ENCODE results near the gene FOLR1.

Gene FOLR1

DNA sequence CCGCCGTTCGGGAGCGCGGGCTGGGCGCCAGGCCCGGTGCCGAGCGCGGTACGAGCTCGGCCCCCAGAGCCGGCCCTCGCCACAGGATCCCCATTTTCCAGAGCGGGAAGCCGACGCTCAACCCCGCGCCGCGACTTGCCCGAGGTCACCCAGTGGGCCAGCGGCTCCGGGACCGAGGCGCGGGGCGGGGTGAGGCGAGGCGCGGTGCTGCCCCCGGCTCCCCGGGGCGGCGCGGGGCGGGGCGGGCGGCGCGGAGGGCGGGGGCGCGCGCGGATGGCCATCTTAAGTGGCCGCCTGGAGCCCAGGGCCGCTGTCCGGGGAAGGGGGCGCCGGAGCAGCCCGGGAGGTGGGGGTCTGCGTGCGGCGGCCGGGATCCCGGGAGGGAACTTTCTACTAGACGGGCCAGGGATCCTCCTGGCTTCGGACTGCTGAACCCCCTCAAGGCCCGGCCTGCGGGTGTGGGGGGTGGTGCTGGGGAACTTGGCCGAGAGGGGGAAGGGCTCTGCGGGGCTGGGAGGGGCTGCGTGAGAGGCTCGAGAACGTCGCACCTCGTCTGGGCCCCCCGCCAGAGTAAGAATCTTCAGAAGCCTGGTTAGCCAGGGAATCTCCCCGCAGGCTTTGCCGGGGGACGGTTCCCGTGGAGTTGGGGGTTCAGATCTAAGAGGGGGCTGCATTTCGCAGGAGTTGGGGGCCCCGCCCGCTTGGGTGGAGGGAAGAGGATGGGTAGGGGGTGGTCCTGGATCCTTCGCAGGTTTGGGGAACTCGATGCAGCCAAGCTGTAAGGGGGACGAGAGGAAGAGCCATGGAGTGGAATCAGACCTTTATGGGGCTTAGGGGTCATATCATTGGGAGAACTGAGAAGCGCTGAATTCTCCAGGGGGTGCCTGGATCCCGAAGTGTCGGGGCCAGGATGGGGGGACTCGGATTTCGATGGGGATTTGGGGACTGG is 31.9 kb downstream of the FOLR1 start:
- peak; percentile 53 for DNase-seq (ENCODE audit: low spot score)

DNA sequence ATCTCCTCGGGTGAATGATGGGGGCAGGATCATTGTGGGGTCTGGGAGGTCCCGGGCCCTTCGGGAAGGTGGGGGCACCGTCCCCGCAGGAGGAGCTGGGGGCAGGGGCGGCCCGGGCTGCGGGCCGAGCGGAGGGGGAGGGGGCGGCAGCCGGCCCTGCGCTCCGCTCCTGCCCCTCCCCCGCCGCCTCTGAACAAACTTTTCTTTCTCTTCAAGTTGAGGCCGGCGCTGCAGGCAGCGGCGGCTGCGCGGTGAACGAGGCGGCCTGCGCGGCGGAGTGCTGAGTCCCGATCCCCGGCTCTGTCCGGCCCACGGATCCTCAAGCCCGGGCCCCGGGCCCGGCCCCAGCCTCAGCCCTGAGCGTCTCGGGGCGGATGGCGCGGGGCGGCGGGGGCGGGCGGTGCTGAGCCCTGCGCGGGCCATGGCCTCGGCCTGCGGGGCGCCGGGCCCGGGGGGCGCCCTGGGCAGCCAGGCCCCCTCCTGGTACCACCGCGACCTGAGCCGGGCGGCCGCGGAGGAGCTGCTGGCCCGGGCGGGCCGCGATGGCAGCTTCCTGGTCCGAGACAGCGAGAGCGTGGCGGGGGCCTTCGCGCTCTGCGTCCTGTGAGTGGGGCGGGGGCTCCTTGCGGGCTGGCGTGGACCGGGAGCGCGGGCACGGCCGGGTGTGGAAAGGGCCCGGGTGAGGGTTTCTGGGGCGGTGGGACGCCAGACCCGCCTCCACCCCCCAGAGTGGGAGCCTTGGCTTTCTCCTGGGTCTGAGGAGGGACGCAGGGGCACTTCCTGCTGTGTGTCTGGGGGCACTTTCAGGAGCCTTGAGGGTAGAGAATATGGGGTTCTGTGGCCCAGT is 32.8 kb downstream of the FOLR1 start, which contains the start of gene INPPL1:
TSS of gene INPPL1 (plus strand) at position 204 of the 847 bp plus-strand sequence. CDS start at position 422, 218 bp downstream.
- no peak for DNase-seq (ENCODE audit: low spot score)

DNA sequence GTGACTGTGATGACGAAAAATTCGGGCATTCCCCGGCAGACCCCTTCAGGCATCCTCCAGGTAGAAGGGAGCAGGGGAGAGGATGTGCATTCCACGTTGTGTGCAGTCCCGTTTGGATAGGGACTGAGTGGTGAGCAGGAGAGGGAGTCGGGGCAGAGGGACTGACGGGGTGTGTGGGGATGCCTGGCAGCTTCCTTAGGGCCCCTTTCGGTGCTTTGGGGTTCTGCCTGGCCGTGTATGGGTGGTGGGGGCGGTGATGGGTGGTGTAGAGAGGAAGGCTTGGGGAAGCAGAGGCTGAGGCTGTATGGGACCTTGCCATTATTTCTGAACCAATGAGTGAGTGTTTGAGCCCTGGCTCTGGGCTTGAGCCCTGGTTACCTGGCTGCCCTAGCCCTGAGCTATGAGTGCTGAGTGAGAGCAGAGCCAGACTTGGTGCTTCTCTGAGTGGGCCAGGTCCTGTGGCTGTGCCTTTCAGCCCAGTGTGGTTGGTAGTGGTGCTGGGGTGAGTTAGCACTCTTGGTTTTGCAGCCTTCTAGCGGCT is 33.5 kb downstream of the FOLR1 start:
- DNase-seq (ENCODE audit: low spot score) = no peak

DNA sequence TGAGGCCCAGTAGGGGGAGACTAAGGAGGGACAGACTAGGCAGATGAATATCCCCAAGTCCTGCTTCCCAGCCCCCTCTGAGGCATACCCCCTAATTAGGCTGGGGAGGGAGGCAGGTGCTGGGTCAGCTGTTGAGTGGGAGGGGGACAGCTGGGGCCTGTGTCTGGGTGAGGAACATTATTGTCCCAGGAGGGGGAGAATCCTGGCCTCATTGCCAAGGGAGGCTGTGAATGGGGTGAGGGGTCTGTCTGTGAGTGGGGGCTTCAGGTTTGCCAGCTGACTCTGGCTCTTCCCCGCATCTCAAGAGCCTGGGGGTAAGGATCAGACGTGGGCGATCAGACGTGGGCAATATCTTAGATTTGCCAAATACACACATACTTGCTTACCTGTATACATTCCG is 34.8 kb downstream of the FOLR1 start:
- DNase-seq (ENCODE audit: low spot score) = no peak

DNA sequence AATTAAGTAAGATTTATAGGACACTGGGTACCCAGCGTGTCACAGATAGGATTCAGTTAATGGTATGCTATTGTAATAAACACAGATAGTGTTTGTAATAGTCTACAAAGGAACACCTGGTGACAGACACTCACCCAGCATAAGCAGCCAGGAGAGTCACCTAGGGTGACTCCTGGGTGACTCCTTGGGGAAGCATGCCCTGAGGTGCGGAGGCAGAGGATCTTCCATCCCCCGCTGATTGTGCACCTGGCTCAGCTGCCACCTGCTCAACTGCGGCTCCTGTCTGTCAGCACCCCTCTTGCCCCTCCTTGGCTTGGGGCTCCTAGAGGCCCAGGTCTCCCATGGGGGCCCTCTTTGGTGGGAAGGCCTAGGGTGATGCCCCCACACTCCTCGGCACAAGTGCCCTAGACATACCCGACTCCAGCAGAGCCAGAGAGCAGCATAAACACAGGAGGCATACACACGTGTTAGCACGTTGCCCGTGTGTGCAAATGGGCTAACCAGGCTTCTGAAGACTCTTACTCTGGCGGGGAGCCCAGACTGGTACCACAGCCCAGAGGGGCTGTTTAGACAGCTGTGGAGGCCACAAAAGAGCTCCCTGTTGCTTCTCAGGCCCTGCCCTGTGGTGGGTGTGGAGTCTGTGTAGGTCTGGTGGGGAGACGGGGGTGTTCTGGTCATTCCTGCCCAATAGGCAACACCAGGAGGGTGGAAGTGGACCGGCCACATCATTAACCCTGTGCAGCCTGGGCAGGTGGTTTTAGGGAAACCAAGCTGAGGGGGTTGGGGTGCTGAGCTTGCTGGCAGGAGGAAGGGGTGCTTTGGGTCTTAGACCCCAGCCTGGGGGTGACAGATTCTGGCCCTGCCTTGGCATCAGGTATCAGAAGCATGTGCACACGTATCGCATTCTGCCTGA is 35.6 kb downstream of the FOLR1 start:
- no peak for DNase-seq (ENCODE audit: low spot score)

DNA sequence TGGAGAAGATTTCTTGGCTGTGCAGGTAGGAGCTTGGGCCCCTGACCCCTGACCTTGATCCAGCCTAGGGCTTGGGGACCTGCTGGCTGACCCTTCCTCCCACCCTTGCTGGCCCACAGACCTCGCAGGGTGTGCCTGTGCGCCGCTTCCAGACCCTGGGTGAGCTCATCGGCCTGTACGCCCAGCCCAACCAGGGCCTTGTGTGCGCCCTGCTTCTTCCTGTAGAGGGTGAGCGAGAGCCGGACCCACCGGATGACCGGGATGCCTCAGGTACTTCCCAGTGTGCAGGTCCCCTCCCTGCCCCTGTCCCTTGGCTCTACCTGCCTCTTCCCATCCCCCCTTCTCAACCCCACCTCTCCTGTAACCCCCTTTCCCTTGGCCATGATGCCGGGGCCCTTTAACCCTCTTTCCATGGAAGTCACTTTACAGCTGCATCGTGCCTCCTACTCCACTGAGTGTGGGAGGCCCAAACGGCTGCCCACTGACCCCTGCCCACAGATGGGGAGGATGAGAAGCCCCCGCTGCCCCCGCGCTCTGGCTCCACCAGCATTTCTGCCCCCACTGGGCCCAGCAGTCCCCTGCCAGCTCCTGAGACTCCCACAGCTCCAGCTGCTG is 36.4 kb downstream of the FOLR1 start:
- no peak for DNase-seq (ENCODE audit: low spot score)

DNA sequence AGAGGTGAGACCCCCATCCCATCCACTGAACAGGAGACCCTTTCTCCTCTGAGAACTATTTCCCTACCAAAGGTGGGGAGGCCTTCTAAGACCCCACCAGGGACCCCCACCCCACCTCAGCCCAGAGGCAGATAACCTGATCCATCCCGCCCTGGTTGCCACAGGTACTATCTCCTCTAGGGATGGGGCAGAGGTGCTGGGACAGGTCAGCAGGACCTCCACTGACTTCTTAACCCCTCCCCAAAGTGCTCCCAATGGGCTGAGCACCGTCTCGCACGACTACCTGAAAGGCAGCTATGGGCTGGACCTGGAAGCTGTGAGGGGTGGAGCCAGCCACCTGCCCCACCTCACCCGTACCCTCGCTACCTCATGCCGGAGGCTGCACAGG is 36.9 kb downstream of the FOLR1 start:
- DNase-seq (ENCODE audit: low spot score) = no peak

DNA sequence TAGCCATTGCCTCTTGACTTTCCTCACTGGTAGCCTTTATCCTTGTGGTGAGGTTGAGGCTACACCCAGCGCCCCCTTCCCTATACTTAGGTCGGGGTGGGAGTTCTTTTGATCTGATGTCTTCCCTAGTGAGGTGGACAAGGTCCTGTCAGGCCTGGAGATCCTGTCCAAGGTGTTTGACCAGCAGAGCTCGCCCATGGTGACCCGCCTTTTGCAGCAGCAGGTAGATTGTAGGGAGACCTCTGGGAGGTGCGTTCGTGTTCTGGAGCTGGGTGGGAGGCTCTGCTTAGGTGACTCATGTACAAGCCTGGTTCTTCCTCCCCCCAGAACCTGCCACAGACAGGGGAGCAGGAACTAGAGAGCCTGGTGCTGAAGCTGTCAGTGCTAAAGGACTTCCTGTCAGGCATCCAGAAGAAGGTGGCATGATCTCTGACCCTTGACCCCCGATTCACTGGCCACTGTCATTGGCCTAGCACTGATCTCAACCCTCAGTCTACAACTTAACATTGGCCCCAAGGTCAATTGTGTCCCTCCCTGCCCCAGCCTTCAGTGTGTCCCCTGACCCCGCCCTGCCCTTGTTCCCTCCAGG is 37.5 kb downstream of the FOLR1 start:
- DNase-seq (ENCODE audit: low spot score) = no peak

DNA sequence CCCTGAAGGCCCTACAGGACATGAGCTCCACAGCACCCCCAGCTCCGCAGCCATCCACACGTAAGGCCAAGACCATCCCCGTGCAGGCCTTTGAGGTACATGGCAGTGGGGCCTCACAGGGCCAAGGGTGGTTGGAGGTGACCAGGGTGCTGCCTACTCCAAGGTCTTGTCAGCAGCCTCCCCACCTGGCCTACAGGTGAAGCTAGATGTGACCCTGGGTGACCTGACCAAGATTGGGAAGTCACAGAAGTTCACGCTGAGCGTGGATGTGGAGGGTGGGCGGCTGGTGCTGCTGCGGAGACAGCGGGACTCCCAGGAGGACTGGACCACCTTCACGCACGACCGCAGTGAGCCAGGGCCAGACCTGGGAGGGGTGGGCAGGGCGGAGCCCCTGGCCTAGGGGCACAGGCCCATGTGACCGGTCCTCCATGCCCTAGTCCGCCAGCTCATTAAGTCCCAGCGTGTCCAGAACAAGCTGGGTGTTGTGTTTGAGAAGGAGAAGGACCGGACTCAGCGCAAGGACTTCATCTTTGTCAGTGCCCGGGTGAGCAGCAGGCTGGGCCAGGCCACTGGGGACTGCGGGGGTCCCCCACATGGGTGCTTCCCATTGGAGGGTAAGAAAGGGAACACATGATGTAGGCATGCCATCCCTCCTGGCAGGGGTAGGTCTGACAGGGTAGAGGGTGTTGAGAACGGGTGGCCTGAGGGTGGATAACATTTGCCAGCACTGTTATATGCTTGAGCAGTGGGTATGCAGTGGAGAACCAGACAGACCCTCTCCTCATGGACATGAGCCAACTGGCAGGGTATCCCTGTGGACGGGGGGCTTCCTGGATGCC is 38.2 kb downstream of the FOLR1 start:
- DNase-seq (ENCODE audit: low spot score) = no peak

DNA sequence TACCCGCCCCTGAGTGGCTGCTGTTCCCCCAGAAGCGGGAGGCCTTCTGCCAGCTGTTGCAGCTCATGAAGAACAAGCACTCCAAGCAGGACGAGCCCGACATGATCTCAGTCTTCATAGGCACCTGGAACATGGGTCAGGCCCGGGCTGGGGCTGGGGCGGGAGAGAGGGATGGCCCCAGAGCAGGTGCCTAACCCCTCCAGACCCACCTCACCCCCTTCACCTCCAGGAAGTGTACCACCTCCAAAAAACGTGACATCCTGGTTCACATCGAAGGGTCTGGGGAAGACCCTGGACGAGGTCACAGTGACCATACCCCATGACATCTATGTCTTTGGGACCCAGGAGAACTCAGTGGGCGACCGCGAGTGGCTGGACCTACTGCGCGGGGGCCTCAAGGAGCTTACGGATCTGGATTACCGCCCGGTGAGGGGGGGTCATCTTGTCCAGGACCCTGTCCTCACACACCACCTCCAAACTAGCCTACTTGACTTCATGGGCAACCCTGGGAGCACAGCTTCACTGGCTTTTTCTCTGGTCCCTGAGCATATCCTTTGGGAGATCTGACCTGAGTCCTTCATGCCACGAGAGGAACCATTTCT is 38.9 kb downstream of the FOLR1 start:
- DNase-seq (ENCODE audit: low spot score) = no peak

DNA sequence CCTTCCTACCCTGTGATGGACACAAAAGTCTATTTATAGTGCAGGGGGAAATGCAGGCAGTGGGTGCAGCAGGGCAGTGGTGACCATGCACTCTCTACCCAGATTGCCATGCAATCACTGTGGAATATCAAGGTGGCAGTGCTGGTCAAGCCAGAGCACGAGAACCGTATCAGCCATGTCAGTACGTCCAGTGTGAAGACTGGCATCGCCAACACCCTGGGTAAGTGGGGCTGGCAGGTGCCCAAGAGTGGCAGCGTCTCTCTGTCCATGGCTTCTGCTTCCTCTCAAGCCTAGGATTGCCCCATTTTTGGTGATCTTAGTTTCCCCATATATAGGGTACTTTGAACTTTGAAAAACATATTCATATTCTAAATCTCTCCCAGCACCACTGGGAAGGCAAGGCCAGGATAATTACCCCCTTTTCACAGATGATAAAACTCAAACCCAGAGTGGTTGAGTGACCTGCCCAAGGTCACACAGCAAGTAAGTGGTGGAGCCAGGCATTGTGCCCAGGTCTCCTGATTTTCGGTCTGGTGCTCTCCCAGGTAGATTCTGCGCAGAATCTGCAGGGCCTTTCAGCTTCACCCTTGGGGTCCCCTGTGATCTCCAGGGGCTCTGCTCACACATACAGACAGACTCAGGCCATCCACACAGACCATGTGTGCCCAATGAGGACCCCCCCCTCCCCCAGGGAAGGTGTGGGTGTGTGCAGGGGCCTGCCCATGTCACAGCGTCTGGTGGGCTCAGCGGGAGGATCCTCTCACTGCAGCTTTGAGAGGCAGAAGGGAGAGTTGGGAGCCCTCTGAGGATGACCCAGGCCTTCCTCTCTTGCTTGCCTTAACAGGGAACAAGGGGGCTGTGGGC is 39.7 kb downstream of the FOLR1 start:
- no peak for DNase-seq (ENCODE audit: low spot score)

DNA sequence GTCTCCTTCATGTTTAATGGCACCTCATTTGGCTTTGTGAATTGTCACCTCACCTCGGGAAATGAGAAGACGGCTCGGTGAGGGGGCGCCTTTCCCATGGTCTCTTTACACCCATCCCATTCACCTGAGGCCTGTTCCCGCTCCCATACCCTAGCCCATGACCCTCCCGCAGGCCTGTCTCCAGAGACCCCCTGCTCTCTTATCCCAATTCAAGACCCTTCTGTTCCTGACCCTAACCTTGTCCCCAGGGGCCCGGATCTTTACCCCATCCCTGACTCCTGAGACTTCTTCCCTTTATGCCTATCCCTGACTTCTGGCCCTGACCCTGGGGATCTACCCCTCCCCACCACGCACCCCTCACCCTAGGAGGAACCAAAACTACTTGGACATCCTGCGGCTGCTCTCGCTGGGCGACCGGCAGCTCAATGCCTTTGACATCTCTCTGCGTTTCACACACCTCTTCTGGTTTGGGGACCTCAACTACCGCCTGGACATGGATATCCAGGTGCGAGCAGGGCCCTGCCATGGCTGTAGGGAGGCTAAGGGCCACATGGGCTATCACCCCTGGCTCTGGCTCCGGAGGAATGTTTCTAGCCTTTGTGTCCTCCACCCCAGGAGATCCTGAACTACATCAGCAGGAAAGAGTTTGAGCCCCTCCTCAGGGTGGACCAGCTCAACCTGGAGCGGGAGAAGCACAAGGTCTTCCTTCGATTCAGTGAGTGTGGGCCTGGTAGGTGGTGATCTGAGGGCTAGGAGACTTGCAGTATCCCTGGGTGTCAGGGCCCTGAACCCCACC is 40.5 kb downstream of the FOLR1 start:
- no peak for DNase-seq (ENCODE audit: low spot score)

DNA sequence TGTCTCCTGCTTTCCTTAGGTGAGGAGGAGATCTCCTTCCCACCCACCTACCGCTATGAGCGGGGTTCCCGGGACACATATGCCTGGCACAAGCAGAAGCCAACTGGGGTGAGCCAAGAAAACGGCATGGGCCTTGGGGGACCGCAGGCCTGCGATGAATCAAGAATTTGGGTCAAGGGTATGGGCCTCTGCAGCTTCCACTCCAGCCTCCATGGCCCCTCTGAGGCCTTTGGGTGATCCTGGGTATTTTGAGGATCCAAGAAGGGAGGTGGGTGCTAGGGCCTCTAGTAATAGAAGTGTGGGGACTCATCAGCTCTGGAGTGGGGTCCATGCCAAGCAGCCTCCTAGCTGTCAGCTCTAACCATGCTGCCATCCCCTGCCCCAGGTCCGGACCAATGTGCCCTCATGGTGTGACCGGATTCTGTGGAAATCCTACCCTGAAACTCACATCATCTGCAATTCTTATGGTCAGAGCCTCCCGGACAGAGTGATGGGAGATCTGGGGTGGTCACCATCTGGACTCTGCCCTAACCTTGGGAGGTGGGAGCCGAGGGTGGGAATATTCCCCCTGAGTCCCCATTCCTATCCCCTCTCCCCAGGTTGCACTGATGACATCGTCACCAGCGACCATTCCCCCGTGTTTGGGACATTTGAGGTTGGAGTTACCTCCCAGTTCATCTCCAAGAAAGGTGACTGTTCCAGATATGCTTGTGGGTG is 41.3 kb downstream of the FOLR1 start:
- DNase-seq (ENCODE audit: low spot score) = no peak

DNA sequence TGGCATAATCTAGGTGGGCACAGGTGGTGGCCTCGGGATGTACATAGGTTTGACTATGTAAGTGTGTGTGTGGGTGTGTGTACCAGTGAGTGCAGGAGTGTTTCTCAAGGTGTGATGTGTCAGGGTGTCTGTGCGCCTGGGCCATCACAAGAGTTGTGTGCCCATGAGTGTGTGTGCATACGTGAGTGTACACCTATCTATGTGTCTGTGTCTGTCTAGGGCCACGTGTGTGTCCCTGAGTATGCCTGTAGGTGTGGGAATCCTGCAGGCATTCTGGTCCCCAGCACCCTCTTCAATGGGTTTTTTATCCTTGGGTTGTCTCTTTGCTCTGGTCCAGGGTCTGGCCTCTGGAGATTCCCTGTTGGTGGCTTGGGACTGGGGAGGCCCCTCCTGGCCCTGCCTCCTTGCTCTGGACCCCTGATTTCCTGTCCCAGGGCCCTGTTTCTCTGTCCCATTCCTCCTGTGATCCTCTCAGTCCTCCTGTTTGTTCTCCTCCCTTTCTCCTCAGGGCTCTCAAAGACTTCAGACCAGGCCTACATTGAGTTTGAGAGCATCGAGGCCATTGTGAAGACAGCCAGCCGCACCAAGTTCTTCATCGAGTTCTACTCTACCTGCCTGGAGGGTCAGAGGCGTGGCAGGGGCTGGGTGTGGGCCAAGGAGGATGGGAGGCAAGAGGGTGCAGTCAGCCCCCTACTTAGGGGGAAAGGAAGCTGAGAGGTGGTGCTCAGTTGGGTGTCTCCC is 42.0 kb downstream of the FOLR1 start:
- DNase-seq (ENCODE audit: low spot score) = no peak

DNA sequence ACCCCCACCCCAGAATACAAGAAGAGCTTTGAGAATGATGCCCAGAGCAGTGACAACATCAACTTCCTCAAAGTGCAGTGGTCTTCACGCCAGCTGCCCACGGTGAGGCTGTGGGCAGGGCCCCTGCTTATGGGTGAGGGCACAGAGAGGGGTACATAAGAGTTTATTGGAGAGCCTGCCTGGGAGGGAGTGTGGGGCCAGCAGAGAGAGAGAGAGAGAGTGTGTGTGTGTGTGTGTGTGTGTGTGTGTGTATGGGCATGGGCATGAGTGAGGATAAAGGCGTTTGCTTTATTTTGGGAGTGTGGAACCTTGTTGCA is 42.5 kb downstream of the FOLR1 start:
- DNase-seq (ENCODE audit: low spot score) = no peak

DNA sequence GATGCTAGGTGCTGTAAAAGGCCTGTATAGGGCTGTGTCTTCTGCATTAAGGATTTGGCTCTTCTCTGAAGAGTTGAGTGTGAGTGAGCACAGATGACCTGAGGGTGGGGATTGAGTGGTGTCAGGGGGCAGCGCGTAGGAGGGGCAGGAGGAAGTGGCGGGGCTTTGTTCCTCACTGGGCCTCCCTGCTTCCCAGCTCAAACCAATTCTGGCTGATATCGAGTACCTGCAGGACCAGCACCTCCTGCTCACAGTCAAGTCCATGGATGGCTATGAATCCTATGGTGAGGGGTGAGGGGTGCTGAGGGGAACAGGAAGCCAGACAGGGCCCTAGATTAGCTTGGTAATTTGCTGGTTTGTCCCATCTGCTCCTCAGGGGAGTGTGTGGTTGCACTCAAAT is 43.0 kb downstream of the FOLR1 start:
- DNase-seq (ENCODE audit: low spot score) = no peak

All from hematopoietic multipotent progenitor cell treated with erythropoietin and hydrocortisone succinate and interleukin-3 and kit ligand, for 17 days (in vitro differentiated cells).